ENCODE results near the gene TRMT1. TPM values are rescaled to one million over a fixed set of nuclear protein-coding genes. Genes with fewer than 3 reads are reported as not detected.
A peak's percentile ranks its signal among the peaks of the same experiment; 100 is the strongest.

Gene TRMT1
- total and polyA plus RNA-seq, 2 of the 8 experiments (the other 6 are each of a cell fraction or from before 2014, with no cell fraction given) = 77.4 to 99.3 TPM

GRCh38 chr19:13122275-13122878 lies 5.8 kb upstream of the TRMT1 start:
- no peak overlapping the region; a peak in 1 of 4 replicates for H3K4me2 ChIP-seq (ENCODE audit: insufficient read depth in 1 of 2, low read depth in 2 of 2, low read length in 2 of 2)
- no peak for DNase-seq (ENCODE audit: low read depth in 1 of 2, low spot score in 2 of 2)
- H4K8ac ChIP-seq (ENCODE audit: extremely low read depth, insufficient read depth, low read length) = no peak overlapping the region; the same call in 1 of the 2 replicates
- no peaks in the 10 kb centered on the region for H3K27me3 ChIP-seq (replicated peaks in 1 of 4; ENCODE audit: control insufficient read depth in 3 of 4, extremely low read depth in 1 of 4, insufficient read depth in 3 of 4, low read length in 3 of 4)
- FAIRE-seq = no peak
- peaks cover 58 to 89% of the 10 kb centered on the region in 2 experiments for H3K79me2 ChIP-seq (ENCODE audit: control insufficient read depth in 1 of 2, insufficient read depth in 2 of 2, low read length in 2 of 2)
- no peak overlapping the region for H3K4me3 ChIP-seq (ENCODE audit: extremely low read depth in 1 of 4, insufficient read depth in 2 of 4, low read depth in 3 of 4, low read length in 4 of 4)
- H3K4me1 ChIP-seq (replicated peaks in 1 of 4; ENCODE audit: control insufficient read depth in 3 of 4, insufficient read depth in 4 of 4, low read length in 3 of 4) = peaks cover 14 to 36% (median 25%) of the 10 kb centered on the region in 4 experiments
- no peak overlapping the region for H2AFZ ChIP-seq (ENCODE audit: low read length)
- no peak overlapping the region for H2BK20ac ChIP-seq (ENCODE audit: low read length)
- H3K9ac ChIP-seq (replicated peaks in 1 of 4; ENCODE audit: extremely low read depth in 1 of 4, low read depth in 3 of 4, low read length in 3 of 4) = no peak overlapping the region
- WGBS, 2 experiments (ENCODE audit: extremely low coverage in 1 of 2, insufficient coverage in 1 of 2, insufficient read length in 1 of 2, insufficient replicate concordance in 2 of 2, low coverage in 1 of 2, low lambda C conversion rate in 2 of 2, missing lambda C conversion rate in 1 of 2) = 87% methylated on average over 13 of the region's 13 CpGs; no CpG with 5 or more reads in 1 of the 2 experiments
- H2AK5ac ChIP-seq (ENCODE audit: low read depth, low read length) = 0 out of 2 replicates have a peak overlapping the region, but pooled peaks have one; percentile 15
- H3K18ac ChIP-seq (ENCODE audit: extremely low read depth, low read length) = no peak overlapping the region
- H2BK15ac ChIP-seq (ENCODE audit: low read length) = no peak overlapping the region; the same call in 1 of the 2 replicates
- peaks cover 6% of the 10 kb centered on the region; the same call in 1 of the 2 replicates for H3K23me2 ChIP-seq (ENCODE audit: low read depth, low read length)
- peaks cover 42% of the 10 kb centered on the region for H3K79me1 ChIP-seq (ENCODE audit: low read depth, low read length)
- H3K4ac ChIP-seq (replicated peaks; ENCODE audit: insufficient read length, low read depth, low read length) = no peak overlapping the region
- POLR2A ChIA-PET (ENCODE audit: partially characterized antibody) = interaction anchor here (0.5 to 19.5 kb wide), 8 partner anchors 10 to 157 kb away, joined by 3 to 228 read pairs (median 8); partner anchors contain the start of genes IER2 and STX10
- H3K36me3 ChIP-seq (ENCODE audit: control insufficient read depth in 2 of 4, insufficient read depth in 4 of 4, low read length in 3 of 4) = peaks cover 4 to 11% (median 6%) of the 10 kb centered on the region in 4 experiments; a peak in 5 of 8 replicates
- CTCF ChIA-PET (ENCODE audit: partially characterized antibody) = interaction anchor here (1.6 to 2.3 kb wide), 2 partner anchors 17 to 60 kb away, joined by 4 to 10 read pairs; no protein-coding TSS in a partner anchor
- peak overlapping the region; percentile 78; the same call in 1 of the 2 replicates for H2BK5ac ChIP-seq (ENCODE audit: low read depth, low read length)
- H4K20me1 ChIP-seq (replicated peaks in 1 of 2; ENCODE audit: control insufficient read depth in 1 of 2, insufficient read depth in 2 of 2, low read length in 2 of 2) = peaks cover 57 to 64% of the 10 kb centered on the region in 2 experiments
- TF ChIP-seq SRF (IDR thresholded peaks at IDR 0.05; ENCODE audit: low read depth, low read length) (no peak), YY1 (IDR thresholded peaks at IDR 0.05; ENCODE audit: low read depth, low read length) (no peak), ATF3 (IDR thresholded peaks at IDR 0.05; ENCODE audit: insufficient read depth, low read depth, low read length) (no peak), CREB1 (IDR thresholded peaks at IDR 0.05) (no peak)
- no peak overlapping the region for H3K56ac ChIP-seq (replicated peaks; ENCODE audit: insufficient read length, low read depth, low read length)
- no peak overlapping the region for H4K91ac ChIP-seq (replicated peaks; ENCODE audit: insufficient read length, low read length)
- H3K14ac ChIP-seq (ENCODE audit: insufficient read length) = no peak overlapping the region
- no peak overlapping the region for H2BK120ac ChIP-seq (replicated peaks; ENCODE audit: low read depth, low read length)
- H3K23ac ChIP-seq (ENCODE audit: insufficient read length) = no peak overlapping the region
- no peaks in the 10 kb centered on the region for H3K9me3 ChIP-seq (ENCODE audit: insufficient read depth in 2 of 2, low read depth in 1 of 2, low read length in 1 of 2)
- no peak overlapping the region; the same call in 1 of the 2 replicates for H2BK12ac ChIP-seq (ENCODE audit: low read depth, low read length)
- H3K27ac ChIP-seq (ENCODE audit: low read depth, low read length) = no peak overlapping the region
- H4K5ac ChIP-seq (ENCODE audit: insufficient read length, low read depth, low read length) = no peak overlapping the region

All from H1 (cell line).